Astrocyte of the hippocampus (primary cell): ENCODE measurements around the gene EVA1C.
A peak's percentile ranks its signal among the peaks of the same experiment; 100 is the strongest.

ENCODE experiments used
- DNase-seq: peaks from one replicate; pipeline ENCODE4 v3.0.0; 2011; ENCODE audit warnings: low read depth, low spot score

EVA1C gene

GRCh38 chr21:32562426-32562825, 149.9 kb downstream of the EVA1C start:
- peak; percentile 72 for DNase-seq

GRCh38 chr21:32562915-32563314, 150.4 kb downstream of the EVA1C start:
- DNase-seq = no peak
